ENCODE measurements around the gene TMEM270.
A peak's percentile ranks its signal among the peaks of the same experiment; 100 is the strongest.

Gene TMEM270

GRCh38 chr7:73822319-73823173 lies 38.4 kb upstream of the TMEM270 start:
- no peak for TF ChIP-seq FOXA1 (IDR thresholded peaks at IDR 0.05)
- TF ChIP-seq LEF1 (IDR thresholded peaks at IDR 0.05; ENCODE audit: borderline replicate concordance), result no peak
- no peak for TF ChIP-seq SUZ12 (IDR thresholded peaks at IDR 0.05)
- TF ChIP-seq SP1 (IDR thresholded peaks at IDR 0.05), result no peak
- POLR2A ChIA-PET, result interaction anchor here (1.5 kb wide), 1 partner anchor 19 kb away, joined by 6 read pairs; the partner anchor contains the start of gene METTL27
- CTCF ChIA-PET, result interaction anchor here (0.5 to 0.9 kb wide), 2 partner anchors 11 to 133 kb away, joined by 3 read pairs; no protein-coding TSS in a partner anchor
- peak; percentile 16 for DNase-seq (ENCODE audit: extremely low spot score)

GRCh38 chr7:73823257-73823656 lies 37.7 kb upstream of the TMEM270 start:
- no peak for TF ChIP-seq NFRKB (IDR thresholded peaks at IDR 0.05)
- no peak for TF ChIP-seq HDGF (IDR thresholded peaks at IDR 0.05; ENCODE audit: borderline replicate concordance)
- no peak for TF ChIP-seq L3MBTL2 (conservative IDR thresholded peaks at IDR 0.05)
- TF ChIP-seq LEF1 (IDR thresholded peaks at IDR 0.05; ENCODE audit: borderline replicate concordance), result no peak
- no peak for TF ChIP-seq SP1 (IDR thresholded peaks at IDR 0.05)
- no peak for TF ChIP-seq SUZ12 (IDR thresholded peaks at IDR 0.05)
- TF ChIP-seq BHLHE40 (IDR thresholded peaks at IDR 0.05; ENCODE audit: borderline replicate concordance), result no peak
- no peak for TF ChIP-seq FOXK2 (IDR thresholded peaks at IDR 0.05)
- no peak for TF ChIP-seq FOXM1 (IDR thresholded peaks at IDR 0.05; ENCODE audit: borderline replicate concordance)
- ChIA-PET CTCF (interaction anchor here (0.9 kb wide), 1 partner anchor 11 kb away, joined by 3 read pairs; no protein-coding TSS in a partner anchor), POLR2A (interaction anchor here (1.5 kb wide), 1 partner anchor 19 kb away, joined by 6 read pairs; the partner anchor contains the start of gene METTL27)
- DNase-seq (ENCODE audit: extremely low spot score), result no peak

GRCh38 chr7:73823873-73824592 lies 36.9 kb upstream of the TMEM270 start:
- no peak for TF ChIP-seq ZNF384 (IDR thresholded peaks at IDR 0.05)
- TF ChIP-seq PKNOX1 (IDR thresholded peaks at IDR 0.05), result no peak
- no peak for TF ChIP-seq NFRKB (IDR thresholded peaks at IDR 0.05)
- no peak for TF ChIP-seq LEF1 (IDR thresholded peaks at IDR 0.05; ENCODE audit: borderline replicate concordance)
- no peak for TF ChIP-seq FOXM1 (IDR thresholded peaks at IDR 0.05; ENCODE audit: borderline replicate concordance)
- TF ChIP-seq TARDBP (IDR thresholded peaks at IDR 0.05), result no peak
- no peak for TF ChIP-seq CTBP1 (IDR thresholded peaks at IDR 0.05; ENCODE audit: borderline replicate concordance)
- DNase-seq (ENCODE audit: extremely low spot score), result peak; percentile 1
- POLR2A ChIA-PET, result interaction anchor here (1.4 to 1.5 kb wide), 2 partner anchors 18 kb away, joined by 3 to 6 read pairs; partner anchors contain the start of gene METTL27
- CTCF ChIA-PET, result no interaction called here

- ChIA-PET POLR2A (interaction anchor here (1.1 to 1.4 kb wide), 2 partner anchors 17 to 86 kb away, joined by 3 to 4 read pairs; partner anchors contain the start of genes ABHD11 and METTL27), CTCF (interaction anchor here (1.2 kb wide), 1 partner anchor 13 kb away, joined by 3 read pairs; no protein-coding TSS in a partner anchor)
- TF ChIP-seq ELF4 (IDR thresholded peaks at IDR 0.05) (no peak), FOXA1 (IDR thresholded peaks at IDR 0.05) (no peak), FOXM1 (IDR thresholded peaks at IDR 0.05; ENCODE audit: borderline replicate concordance) (no peak), ARNT (IDR thresholded peaks at IDR 0.05) (no peak), NFRKB (IDR thresholded peaks at IDR 0.05) (no peak), BHLHE40 (IDR thresholded peaks at IDR 0.05; ENCODE audit: borderline replicate concordance) (no peak), PKNOX1 (IDR thresholded peaks at IDR 0.05) (no peak), L3MBTL2 (conservative IDR thresholded peaks at IDR 0.05) (no peak), CTBP1 (IDR thresholded peaks at IDR 0.05; ENCODE audit: borderline replicate concordance) (no peak), TARDBP (IDR thresholded peaks at IDR 0.05) (no peak), LEF1 (IDR thresholded peaks at IDR 0.05; ENCODE audit: borderline replicate concordance) (no peak), ZNF384 (IDR thresholded peaks at IDR 0.05) (no peak), SUZ12 (IDR thresholded peaks at IDR 0.05) (no peak), HDGF (IDR thresholded peaks at IDR 0.05; ENCODE audit: borderline replicate concordance) (no peak)
- DNase-seq (ENCODE audit: extremely low spot score), result no peak
Measured at GRCh38 chr7:73824986-73825385, 36.0 kb upstream of the TMEM270 start.

GRCh38 chr7:73827567-73828106 lies 33.3 kb upstream of the TMEM270 start:
- no peak for DNase-seq (ENCODE audit: extremely low spot score)
- TF ChIP-seq SP1 (IDR thresholded peaks at IDR 0.05) (no peak), PKNOX1 (IDR thresholded peaks at IDR 0.05) (no peak), FOXM1 (IDR thresholded peaks at IDR 0.05; ENCODE audit: borderline replicate concordance) (no peak), ZNF384 (IDR thresholded peaks at IDR 0.05) (no peak), CTBP1 (IDR thresholded peaks at IDR 0.05; ENCODE audit: borderline replicate concordance) (no peak), LEF1 (IDR thresholded peaks at IDR 0.05; ENCODE audit: borderline replicate concordance) (no peak), SUZ12 (IDR thresholded peaks at IDR 0.05) (no peak), NFRKB (IDR thresholded peaks at IDR 0.05) (no peak), L3MBTL2 (conservative IDR thresholded peaks at IDR 0.05) (no peak), ARNT (IDR thresholded peaks at IDR 0.05) (no peak)
- ChIA-PET POLR2A (interaction anchor here (1.2 to 1.7 kb wide), 3 partner anchors 15 to 89 kb away, joined by 3 to 7 read pairs (median 3); partner anchors contain the start of genes ABHD11 and METTL27), CTCF (interaction anchor here (1.2 to 2.5 kb wide), 2 partner anchors 16 to 27 kb away, joined by 4 to 9 read pairs; no protein-coding TSS in a partner anchor)

All from HEK293T (cell line).